Immature natural killer cell (primary cell): ENCODE data around the gene NUP37. TPM values are rescaled to one million over a fixed set of nuclear protein-coding genes. Genes with fewer than 3 reads are reported as not detected.
A peak's percentile ranks its signal among the peaks of the same experiment; 100 is the strongest.
"Not testable (repeated sequence)": the region's sequence is repeated elsewhere in the genome, so short reads cannot be mapped to it uniquely, and the experiment has no call there.

Source experiments
- DNase-seq, 3 donors: peaks; one replicate each; pipeline ENCODE4 v3.0.0; 2022; ENCODE audit warnings: mixed read lengths in 1 of 3
- H3K27ac Mint-ChIP-seq, 6 donors: one replicate each; pipeline ENCODE4 v1.8.0; 2020; ENCODE audit warnings: mixed read lengths in 6 of 6, mild to moderate bottlenecking in 5 of 6, inconsistent platforms in 4 of 6, moderate library complexity in 3 of 6
- H3K27me3 Mint-ChIP-seq, 3 donors: one replicate each; pipeline ENCODE4 v1.8.0; 2020 to 2021; ENCODE audit warnings: low read depth in 3 of 3, mild to moderate bottlenecking in 3 of 3, mixed read lengths in 3 of 3, moderate library complexity in 3 of 3, inconsistent platforms in 1 of 3
- H3K36me3 Mint-ChIP-seq, 3 donors: one replicate each; pipeline ENCODE4 v1.8.0; 2020; ENCODE audit warnings: mixed read lengths in 3 of 3, inconsistent platforms in 2 of 3, mild to moderate bottlenecking in 2 of 3
- H3K4me1 Mint-ChIP-seq, 2 donors: one replicate each; pipeline ENCODE4 v1.8.0; 2020; ENCODE audit warnings: inconsistent platforms in 2 of 2, mild to moderate bottlenecking in 2 of 2, mixed read lengths in 2 of 2, moderate library complexity in 1 of 2
- H3K4me3 Mint-ChIP-seq, 5 donors: one replicate each; pipeline ENCODE4 v1.8.0; 2020; ENCODE audit warnings: mild to moderate bottlenecking in 5 of 5, mixed read lengths in 5 of 5, inconsistent platforms in 3 of 5, moderate library complexity in 3 of 5
- H3K9me3 Mint-ChIP-seq, 6 donors: one replicate each; pipeline ENCODE4 v1.8.0; 2020; ENCODE audit warnings: mild to moderate bottlenecking in 6 of 6, mixed read lengths in 6 of 6, inconsistent platforms in 4 of 6, moderate library complexity in 3 of 6
- polyA plus RNA-seq, 3 donors: library from polyadenylated mRNA; unstranded; fragments of 300-500 nt; fragmentation: Illumina TruSeq; gene quantifications; one replicate each; pipeline ENCODE4 v1.2.3, GENCODE V29; 2021

The NUP37 gene, protein sequence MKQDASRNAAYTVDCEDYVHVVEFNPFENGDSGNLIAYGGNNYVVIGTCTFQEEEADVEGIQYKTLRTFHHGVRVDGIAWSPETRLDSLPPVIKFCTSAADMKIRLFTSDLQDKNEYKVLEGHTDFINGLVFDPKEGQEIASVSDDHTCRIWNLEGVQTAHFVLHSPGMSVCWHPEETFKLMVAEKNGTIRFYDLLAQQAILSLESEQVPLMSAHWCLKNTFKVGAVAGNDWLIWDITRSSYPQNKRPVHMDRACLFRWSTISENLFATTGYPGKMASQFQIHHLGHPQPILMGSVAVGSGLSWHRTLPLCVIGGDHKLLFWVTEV
- polyA plus RNA-seq, result 10 to 100 TPM; 18.7 to 22.0 (median 20.0) TPM

DNA sequence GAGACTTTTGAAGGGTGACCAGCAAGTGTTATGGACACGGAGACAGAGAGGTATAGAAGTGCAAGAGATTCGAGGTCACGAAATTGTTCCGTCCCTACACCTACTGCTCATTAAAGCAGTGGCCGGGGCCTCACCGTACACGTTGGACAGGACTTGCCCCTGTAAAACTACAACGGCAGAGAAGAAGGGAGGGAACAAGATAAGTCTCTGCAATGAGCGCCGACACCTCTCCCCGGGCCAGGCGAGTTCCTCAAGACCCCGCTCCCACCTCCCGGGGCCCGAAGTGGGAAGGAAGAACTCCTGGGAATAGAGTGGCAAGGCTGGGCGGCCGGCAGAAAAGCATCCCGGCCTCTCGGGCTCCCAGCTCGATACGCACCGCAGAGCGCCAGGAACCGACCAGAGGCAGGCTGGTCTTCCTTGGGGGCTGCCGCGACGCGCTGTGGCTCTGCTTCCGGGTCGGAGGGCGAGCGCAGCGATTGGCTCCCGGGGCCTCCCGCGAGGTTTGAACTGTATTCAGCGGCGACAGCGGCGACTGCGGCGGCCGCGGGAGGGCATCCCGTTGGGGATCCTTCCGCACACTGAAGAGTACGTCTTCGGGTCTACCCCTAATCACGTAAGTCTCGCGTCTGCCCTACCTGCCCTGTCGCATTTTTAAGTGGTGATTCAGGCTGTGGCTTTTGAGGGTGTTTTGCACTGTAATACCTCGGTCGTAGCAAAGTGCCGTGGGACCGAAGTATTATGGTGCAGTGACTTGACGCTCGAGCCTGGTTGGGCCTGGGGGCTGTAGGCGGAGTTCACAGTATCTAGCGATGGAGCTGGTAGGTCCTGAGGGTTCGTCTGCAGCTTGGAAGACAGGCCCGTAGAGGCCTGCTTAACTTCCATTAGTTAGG is at the start of gene NUP37, which contains the start of gene PARPBP:
TSS of gene NUP37 (minus strand) at position 441 of the 890 bp plus-strand sequence. CDS start 1,596 bp downstream, outside the sequence.
TSS of gene PARPBP (plus strand) at position 510 of the 890 bp plus-strand sequence. CDS start 3,706 bp downstream, outside the sequence.
- peaks cover 18 to 30% of the 10 kb centered on the region in 2 donors for H3K4me1 Mint-ChIP-seq
- peaks cover 0 to 10% (median 2%) of the 10 kb centered on the region in 3 donors for H3K27me3 Mint-ChIP-seq
- peaks cover 5 to 19% (median 17%) of the 10 kb centered on the region in 3 donors for H3K36me3 Mint-ChIP-seq
- peak within 1 kb of the TSS; percentile 92 to 96 (median 93) for H3K4me3 Mint-ChIP-seq
- no peaks in the 10 kb centered on the region for H3K9me3 Mint-ChIP-seq
- DNase-seq, result peak; percentile 92 to 93 (median 93)
- peak within 1 kb of the TSS; percentile 91 to 97 (median 93) for H3K27ac Mint-ChIP-seq

DNA sequence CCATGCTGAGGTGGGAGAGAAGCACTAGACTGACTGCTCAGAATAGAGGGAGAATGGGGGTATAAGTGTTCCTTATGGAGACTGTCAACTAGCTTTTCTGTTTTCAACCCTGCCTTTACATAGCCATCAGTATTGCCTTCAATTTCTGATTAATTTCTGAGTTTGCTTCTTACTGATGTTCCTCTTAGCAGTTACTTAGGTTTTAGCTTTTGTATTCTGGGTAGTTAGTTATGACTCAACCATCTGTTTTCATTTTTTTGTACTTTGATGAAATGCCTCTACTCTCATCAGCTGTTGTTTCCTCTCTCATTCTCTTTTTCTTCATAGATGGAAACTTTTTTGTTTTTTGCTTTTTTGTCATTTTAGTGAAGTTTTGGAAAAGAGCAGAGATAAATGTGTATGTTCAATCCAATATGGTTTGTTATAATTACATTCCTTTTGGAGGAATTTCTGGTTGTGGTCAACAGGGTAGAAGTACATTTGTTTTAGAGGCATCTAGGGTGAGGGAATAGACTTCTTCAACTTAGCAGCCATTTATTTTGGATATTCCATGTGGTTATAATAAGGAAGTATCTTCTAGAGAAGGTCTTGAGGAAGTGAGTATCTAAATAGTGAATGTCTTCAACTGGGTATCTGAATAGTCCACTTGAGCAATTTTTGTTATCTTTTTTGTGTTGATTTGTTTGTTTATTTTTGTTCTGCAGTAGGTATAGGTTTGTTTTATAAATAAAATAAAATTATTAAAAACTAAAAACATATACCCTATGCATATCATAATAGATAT is 48.1 kb upstream of the NUP37 start:
- DNase-seq, result no peak
- Mint-ChIP-seq H3K4me3 (no peak overlapping the region), H3K36me3 (peaks cover 0 to 5% (median 4%) of the 10 kb centered on the region in 3 donors), H3K9me3 (peaks cover 0 to 2% (median 0%) of the 10 kb centered on the region in 6 donors), H3K4me1 (no peaks in the 10 kb centered on the region), H3K27ac (no peak overlapping the region), H3K27me3 (no peaks in the 10 kb centered on the region)

GRCh38 chr12:102163383-102163782 is 43.5 kb upstream of the NUP37 start:
- Mint-ChIP-seq H3K27me3 (no peaks in the 10 kb centered on the region), H3K4me3 (no peak overlapping the region), H3K27ac (no peak overlapping the region), H3K9me3 (no peaks in the 10 kb centered on the region), H3K4me1 (no peaks in the 10 kb centered on the region), H3K36me3 (peaks cover 0 to 8% (median 0%) of the 10 kb centered on the region in 3 donors)
- no peak for DNase-seq

GRCh38 chr12:102155206-102155605 is 35.3 kb upstream of the NUP37 start:
- not testable (repeated sequence) for H3K4me3 Mint-ChIP-seq, H3K27me3 Mint-ChIP-seq, H3K36me3 Mint-ChIP-seq, H3K27ac Mint-ChIP-seq, DNase-seq, H3K9me3 Mint-ChIP-seq, H3K4me1 Mint-ChIP-seq

DNA sequence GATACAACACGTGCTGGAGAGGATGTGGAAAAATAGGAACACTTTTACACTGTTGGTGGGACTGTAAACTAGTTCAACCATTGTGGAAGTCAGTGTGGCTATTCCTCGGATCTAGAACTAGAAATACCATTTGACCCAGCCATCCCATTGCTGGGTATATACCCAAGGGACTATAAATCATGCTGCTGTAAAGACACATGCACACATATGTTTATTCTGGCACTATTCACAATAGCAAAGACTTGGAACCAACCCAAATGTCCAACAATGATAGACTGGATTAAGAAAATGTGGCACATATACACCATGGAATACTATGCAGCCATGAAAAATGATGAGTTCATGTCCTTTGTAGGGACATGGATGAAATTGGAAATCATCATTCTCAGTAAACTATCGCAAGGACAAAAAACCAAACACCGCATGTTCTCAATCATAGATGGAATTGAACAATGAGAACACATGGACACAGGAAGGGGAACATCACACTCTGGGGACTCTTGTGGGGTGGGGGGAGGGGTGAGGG is 27.2 kb upstream of the NUP37 start:
- not testable (repeated sequence) for H3K4me1 Mint-ChIP-seq, DNase-seq, H3K4me3 Mint-ChIP-seq, H3K27ac Mint-ChIP-seq, H3K9me3 Mint-ChIP-seq, H3K27me3 Mint-ChIP-seq
- peaks cover 0 to 11% (median 7%) of the 10 kb centered on the region in 3 donors for H3K36me3 Mint-ChIP-seq

- no peak for DNase-seq
- no peak overlapping the region for H3K4me3 Mint-ChIP-seq
- H3K9me3 Mint-ChIP-seq, result peaks cover 0 to 2% (median 0%) of the 10 kb centered on the region in 6 donors
- H3K4me1 Mint-ChIP-seq, result no peaks in the 10 kb centered on the region
- H3K27ac Mint-ChIP-seq, result no peak overlapping the region
- no peaks in the 10 kb centered on the region for H3K27me3 Mint-ChIP-seq
- peaks cover 0 to 25% (median 12%) of the 10 kb centered on the region in 3 donors for H3K36me3 Mint-ChIP-seq
These were observed 24.3 kb upstream of the NUP37 start for GRCh38 chr12:102144221-102144620.

DNA sequence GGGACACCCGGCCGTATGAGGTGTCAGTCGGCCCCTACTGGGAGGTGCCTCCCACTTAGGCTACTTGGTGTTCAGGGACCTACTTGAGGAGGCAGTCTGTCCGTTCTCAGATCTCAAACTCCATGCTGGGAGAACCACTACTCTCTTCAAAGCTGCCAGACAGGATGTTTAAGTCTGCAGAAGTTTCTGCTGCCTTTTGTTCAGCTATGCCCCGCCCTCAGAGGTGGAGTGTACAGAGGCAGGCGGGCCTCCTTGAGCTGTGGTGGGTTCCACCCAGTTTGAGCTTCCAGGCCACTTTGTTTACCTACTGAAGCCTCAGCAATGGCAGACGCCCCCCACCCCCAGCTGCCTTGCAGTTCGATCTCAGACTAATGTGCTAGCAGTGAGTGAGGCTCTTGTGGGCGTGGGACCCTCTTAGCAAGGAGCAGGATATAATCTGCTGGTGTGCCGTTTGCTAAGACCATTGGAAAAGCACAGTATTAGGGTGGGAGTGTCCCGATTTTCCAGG is 23.0 kb upstream of the NUP37 start:
- not testable (repeated sequence) for H3K4me1 Mint-ChIP-seq, H3K27ac Mint-ChIP-seq, H3K9me3 Mint-ChIP-seq, DNase-seq, H3K27me3 Mint-ChIP-seq, H3K4me3 Mint-ChIP-seq
- H3K36me3 Mint-ChIP-seq, result peaks cover 0 to 38% (median 16%) of the 10 kb centered on the region in 3 donors

DNA sequence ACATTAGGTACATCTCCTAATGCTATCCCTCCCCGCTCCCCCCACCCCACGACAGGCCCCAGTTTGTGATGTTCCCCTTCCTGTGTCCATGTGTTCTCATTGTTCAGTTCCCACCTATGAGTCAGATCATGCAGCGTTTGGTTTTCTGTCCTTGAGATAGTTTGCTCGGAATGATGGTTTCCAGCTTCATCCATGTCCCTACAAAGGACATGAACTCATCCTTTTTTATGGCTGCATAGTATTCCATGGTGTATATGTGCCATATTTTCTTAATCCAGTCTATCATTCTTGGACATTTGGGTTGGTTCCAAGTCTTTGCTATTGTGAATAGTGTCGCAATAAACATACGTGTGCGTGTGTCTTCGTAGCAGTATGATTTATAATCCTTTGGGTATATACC is 17.7 kb upstream of the NUP37 start:
- H3K9me3 Mint-ChIP-seq, H3K4me3 Mint-ChIP-seq, DNase-seq, H3K27ac Mint-ChIP-seq, H3K27me3 Mint-ChIP-seq, H3K4me1 Mint-ChIP-seq: not testable (repeated sequence)
- peaks cover 0 to 31% (median 13%) of the 10 kb centered on the region in 3 donors for H3K36me3 Mint-ChIP-seq

DNA sequence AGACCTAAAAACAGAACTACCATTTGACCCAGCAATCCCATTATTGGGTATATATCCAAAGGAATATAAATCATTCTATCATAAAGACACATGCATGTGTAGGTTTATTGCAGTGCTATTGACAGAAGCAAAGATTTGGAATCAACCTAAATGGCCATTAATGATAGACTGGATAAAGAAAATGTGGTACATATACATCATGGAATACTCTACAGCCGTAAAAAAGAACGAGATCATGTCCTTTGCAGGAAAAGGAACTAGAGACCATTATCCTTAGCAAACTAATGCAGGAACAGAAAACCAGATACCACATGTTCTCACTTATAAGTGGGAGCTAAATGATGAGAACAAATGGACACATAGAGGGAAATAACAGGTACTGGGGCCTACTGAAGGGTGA is 11.5 kb upstream of the NUP37 start:
- not testable (repeated sequence) for H3K4me3 Mint-ChIP-seq, H3K27ac Mint-ChIP-seq
- peaks cover 4 to 14% (median 11%) of the 10 kb centered on the region in 3 donors for H3K36me3 Mint-ChIP-seq

GRCh38 chr12:102130720-102131119 is 10.8 kb upstream of the NUP37 start:
- H3K9me3 Mint-ChIP-seq, result not testable (repeated sequence)

More for the DNA sequence above, 11.5 kb upstream of the NUP37 start:
- not testable (repeated sequence) for H3K4me1 Mint-ChIP-seq, H3K27me3 Mint-ChIP-seq, H3K9me3 Mint-ChIP-seq, DNase-seq

GRCh38 chr12:102121328-102121727 is 1.4 kb upstream of the NUP37 start:
- H3K36me3 Mint-ChIP-seq, H3K9me3 Mint-ChIP-seq, DNase-seq, H3K27me3 Mint-ChIP-seq, H3K4me3 Mint-ChIP-seq: not testable (repeated sequence)
- Mint-ChIP-seq H3K27ac (peak overlapping the region in 2 of 6 donors; percentile 91 to 93), H3K4me1 (peaks cover 18 to 30% of the 10 kb centered on the region in 2 donors)

More at GRCh38 chr12:102130720-102131119, 10.8 kb upstream of the NUP37 start:
- not testable (repeated sequence) for DNase-seq, H3K4me3 Mint-ChIP-seq, H3K27ac Mint-ChIP-seq, H3K4me1 Mint-ChIP-seq, H3K27me3 Mint-ChIP-seq
- peaks cover 4 to 14% (median 11%) of the 10 kb centered on the region in 3 donors for H3K36me3 Mint-ChIP-seq

DNA sequence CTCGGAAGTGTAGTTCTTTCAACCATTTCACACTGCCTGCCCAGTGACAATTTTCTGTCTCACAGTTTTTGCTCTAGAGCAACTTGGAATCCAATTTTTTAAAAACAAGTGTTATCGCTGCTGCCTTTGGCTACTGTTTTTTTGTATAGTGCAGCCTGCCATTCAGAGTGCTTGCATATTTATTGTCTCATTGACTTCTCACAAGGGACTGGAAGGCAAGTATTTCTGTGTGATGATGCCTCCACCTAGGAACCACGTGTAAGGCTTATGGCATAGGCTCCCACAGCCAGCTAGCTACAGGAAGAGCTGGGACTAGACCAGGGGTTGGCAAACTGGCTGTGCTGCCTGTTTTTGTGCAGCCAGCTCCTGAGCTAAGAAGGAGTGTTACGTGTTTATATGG is 972 bp upstream of the NUP37 start:
- peak overlapping the region; percentile 91 to 97 (median 93) for H3K27ac Mint-ChIP-seq
- peak overlapping the region; percentile 92 to 96 (median 93) for H3K4me3 Mint-ChIP-seq
- peaks cover 0 to 8% (median 2%) of the 10 kb centered on the region in 3 donors for H3K27me3 Mint-ChIP-seq
- peaks cover 18 to 30% of the 10 kb centered on the region in 2 donors for H3K4me1 Mint-ChIP-seq
- DNase-seq, result peak; percentile 3 to 9 (median 6)
- no peaks in the 10 kb centered on the region for H3K9me3 Mint-ChIP-seq
- peaks cover 5 to 12% (median 12%) of the 10 kb centered on the region in 3 donors for H3K36me3 Mint-ChIP-seq

DNA sequence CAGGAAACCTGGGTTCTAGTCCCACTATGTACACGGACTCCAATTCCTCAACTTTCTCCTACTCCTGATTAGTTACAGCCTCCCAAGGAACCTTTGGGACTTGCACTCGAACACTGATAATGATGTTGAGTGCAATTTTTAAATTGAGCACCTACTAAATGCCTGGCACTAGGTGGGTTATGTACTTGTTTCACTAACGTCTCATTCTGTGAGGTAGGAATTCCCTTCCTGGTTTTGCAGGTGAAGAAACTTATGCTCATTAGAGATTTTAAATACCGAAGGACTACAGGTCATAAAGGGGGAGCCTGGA is 605 bp upstream of the NUP37 start:
- peaks cover 5 to 16% (median 13%) of the 10 kb centered on the region in 3 donors for H3K36me3 Mint-ChIP-seq
- H3K4me1 Mint-ChIP-seq, result peaks cover 18 to 30% of the 10 kb centered on the region in 2 donors
- H3K27ac Mint-ChIP-seq, result peak overlapping the region; percentile 91 to 97 (median 93)
- peak overlapping the region; percentile 92 to 96 (median 93) for H3K4me3 Mint-ChIP-seq
- no peaks in the 10 kb centered on the region for H3K9me3 Mint-ChIP-seq
- DNase-seq, result no peak
- peaks cover 0 to 9% (median 2%) of the 10 kb centered on the region in 3 donors for H3K27me3 Mint-ChIP-seq
